GM12801 (cell line): Measurements from ENCODE around the gene COL1A1.

Experiments
- CTCF ChIP-seq: IDR thresholded peaks from one replicate; pipeline ENCODE4 v1.5.1; 2011; ENCODE audit warnings: control low read depth; ENCODE audit not compliant: insufficient read length; ENCODE audit errors: extremely low read depth

COL1A1 gene

GRCh38 chr17:50146927-50147665 lies 54.3 kb downstream of the COL1A1 start:
- no peak for TF ChIP-seq CTCF

DNA sequence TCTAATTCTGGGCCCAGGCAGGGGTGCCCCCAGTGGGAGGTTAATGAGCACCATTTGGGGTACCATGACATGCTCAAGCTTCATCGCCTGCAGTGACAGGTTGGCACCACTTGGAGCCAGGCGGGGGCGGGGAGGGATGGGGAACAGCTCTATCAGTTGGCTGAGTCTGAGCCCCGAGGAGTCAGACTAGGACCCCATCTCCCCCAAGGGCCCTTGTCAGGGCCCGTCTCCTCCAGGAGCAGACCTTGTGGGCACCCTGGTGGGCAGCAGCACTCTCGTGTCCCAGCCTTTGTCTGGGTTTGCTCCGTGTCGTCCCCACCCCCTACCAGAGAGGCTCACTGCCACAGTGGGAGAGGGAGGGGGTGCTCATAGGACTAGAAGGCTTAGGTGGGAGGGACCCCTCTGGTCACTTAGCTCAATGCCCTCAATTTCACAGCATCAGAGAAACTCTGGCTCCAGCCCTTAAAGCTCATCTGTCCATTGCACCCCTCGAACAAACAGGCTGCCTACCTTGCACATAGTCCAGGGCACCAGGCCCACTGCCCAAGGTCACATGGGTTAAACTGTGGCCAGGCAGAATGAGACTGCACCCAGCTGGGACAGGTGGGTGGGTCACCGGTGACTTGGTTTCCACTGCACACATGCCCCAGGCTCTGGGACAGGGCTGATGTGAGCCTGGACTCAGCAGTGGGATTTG lies 55.1 kb downstream of the COL1A1 start:
- TF ChIP-seq CTCF = no peak

DNA sequence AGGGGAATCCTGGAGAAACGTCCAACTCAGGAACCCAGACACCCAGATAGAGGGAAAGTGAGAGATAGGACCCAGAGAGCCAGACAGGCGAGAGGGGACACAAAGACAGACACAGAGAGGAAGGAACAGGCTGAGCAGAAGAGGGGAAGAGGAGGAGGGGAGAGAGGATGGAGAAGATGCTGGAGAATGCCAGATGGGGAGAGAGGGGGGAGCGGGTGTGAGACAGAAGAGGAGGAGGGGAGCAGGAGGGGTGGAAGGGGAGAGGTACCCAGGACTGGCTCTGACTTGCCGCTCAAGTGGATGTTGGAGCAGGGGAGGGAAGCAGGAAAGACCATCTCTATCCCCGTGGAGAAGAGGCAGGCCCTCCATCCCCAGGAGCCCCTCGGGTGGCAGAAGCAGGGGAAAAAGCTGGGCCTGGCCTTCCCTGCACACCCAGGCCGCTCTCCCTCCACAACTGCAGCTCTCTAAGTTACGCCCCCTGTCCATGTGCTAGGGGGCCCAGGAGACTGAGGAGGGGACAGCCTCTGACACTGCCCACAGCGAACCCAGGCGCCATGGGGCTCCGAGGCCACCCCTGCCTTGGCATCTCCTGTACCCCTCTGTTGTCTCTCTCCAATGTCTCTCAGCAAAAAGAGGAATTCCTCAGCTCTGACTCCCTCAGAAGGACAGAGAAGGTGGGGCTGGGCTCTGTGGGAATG lies 55.8 kb downstream of the COL1A1 start:
- no peak for TF ChIP-seq CTCF

DNA sequence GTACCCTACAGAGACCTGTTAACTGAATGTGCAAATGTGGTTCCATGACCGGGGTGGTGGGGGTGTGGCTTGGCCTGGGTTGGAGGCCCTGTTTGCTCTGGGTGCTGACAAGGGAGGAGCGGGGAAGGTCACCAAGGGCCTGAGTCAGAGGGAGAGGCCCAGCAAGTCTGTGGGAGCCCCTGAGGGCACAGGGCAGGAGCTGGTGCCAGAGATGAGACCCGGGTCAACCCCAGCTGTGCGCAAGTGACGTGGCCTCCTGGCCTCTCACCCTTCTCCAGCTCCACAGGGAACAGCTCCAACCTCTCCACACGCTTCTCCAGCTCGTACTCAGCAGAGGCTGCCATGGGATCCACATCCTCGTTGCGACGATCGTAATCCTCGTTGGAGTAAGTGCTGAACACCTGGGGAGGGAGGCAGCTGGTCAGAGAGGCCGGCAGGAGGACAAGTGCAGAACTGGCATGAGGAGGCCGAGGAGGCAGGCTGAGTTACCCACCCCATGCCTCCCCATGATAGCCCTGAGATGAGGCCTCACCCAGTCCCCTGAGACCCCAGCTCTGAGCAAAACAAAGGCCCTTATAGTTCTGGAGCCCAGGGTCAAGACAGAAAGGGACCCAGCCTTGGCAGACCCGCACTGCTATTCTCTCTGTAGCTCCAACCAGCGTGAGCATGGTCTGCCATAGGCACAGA lies 56.4 kb downstream of the COL1A1 start:
- no peak for TF ChIP-seq CTCF

DNA sequence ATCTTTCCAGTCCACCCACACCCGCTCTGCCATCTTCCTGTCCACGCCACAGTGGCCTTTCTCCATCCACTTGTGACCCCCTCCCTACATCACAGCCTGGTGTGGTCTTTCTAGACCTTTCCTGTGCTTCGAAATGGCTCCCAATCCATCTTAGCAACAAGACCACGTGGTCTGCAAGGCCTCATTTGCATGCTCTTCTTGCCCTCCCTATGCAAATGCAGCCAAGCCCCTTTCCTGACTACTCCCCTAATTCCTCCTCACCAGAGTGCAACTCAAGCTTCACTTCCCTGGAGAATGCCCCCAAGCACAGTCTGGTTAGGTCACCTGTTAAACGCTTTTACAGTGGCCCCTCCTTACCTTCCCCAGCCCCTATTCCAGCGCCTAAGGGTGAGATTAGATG lies 57.1 kb downstream of the COL1A1 start:
- TF ChIP-seq CTCF = no peak

DNA sequence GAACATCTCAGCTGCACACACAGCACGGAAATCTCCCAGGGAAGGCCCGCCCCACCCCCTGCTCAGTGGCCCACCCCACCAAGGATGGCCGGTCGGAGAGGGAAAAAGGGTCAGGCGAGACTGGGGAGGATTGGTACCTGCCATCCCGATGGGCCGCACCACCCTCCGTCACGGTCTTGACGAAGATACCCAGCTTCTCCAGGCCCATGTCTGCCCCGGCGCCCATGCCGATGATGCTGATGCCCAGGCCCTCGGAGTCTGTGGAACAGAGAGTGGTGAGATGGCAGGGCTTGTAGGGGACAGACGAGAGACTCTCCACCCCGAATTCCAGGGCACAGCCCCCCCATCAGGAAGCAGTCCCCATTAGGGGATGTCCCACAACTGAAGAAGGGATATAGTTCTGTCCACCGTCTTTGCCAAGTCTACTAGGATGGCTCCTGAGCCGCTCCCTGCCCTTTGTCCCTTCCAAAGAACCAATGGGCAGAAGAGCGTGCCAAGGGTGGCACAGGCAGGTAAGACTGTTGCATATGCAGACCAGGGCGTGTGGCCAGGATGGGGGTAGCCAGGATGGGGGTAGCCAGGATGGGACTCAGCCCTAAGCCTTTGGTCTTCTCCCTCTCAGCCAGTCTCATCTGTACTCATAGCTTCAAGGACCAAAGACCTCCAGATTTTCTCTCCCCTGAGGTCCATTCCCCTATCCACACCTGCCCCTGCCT lies 57.8 kb downstream of the COL1A1 start:
- no peak for TF ChIP-seq CTCF
